ENCODE results near the gene HDAC9. TPM values are rescaled to one million over a fixed set of nuclear protein-coding genes. Genes with fewer than 3 reads are reported as not detected.
A peak's percentile ranks its signal among the peaks of the same experiment; 100 is the strongest.

Gene HDAC9
- total and polyA plus RNA-seq, 2 experiments from 2014 or later: 32.7 to 101 TPM

- Histone ChIP-seq H3K27ac (peak overlapping the region; percentile 47), H3K27me3 (no peaks in the 10 kb centered on the region), H3K9me3 (ENCODE audit: low read depth) (no peaks in the 10 kb centered on the region), H3K36me3 (peaks cover 27% of the 10 kb centered on the region), H3K4me3 (no peak overlapping the region), H3K4me1 (ENCODE audit: low read depth) (no peaks in the 10 kb centered on the region)
- TF ChIP-seq CTCF (IDR thresholded peaks at IDR 0.05; ENCODE audit: low read depth, low read length): no peak
- peak in 1 of 2 donors; percentile 15 for DNase-seq (ENCODE audit: low read depth in 1 of 2, low spot score in 1 of 2)
These were observed 94.7 kb downstream of the HDAC9 start for GRCh38 chr7:18590241-18590640.

- no peaks in the 10 kb centered on the region for H3K9me3 ChIP-seq (ENCODE audit: low read depth)
- no peaks in the 10 kb centered on the region for H3K4me1 ChIP-seq (ENCODE audit: low read depth)
- H3K36me3 ChIP-seq: peaks cover 27% of the 10 kb centered on the region
- H3K27ac ChIP-seq: peak overlapping the region; percentile 47
- peak; percentile 71 for TF ChIP-seq CTCF (IDR thresholded peaks at IDR 0.05; ENCODE audit: low read depth, low read length)
- H3K4me3 ChIP-seq: no peak overlapping the region
- DNase-seq (ENCODE audit: low read depth in 1 of 2, low spot score in 1 of 2): peak; percentile 24 to 83
- H3K27me3 ChIP-seq: no peaks in the 10 kb centered on the region
These were observed 95.3 kb downstream of the HDAC9 start for GRCh38 chr7:18590744-18591340.

GRCh38 chr7:18593602-18594279 is 98.2 kb downstream of the HDAC9 start:
- H3K9me3 ChIP-seq (ENCODE audit: low read depth): no peaks in the 10 kb centered on the region
- no peak for TF ChIP-seq CTCF (IDR thresholded peaks at IDR 0.05; ENCODE audit: low read depth, low read length)
- peaks cover 35% of the 10 kb centered on the region for H3K36me3 ChIP-seq
- DNase-seq (ENCODE audit: low read depth in 1 of 2, low spot score in 1 of 2): no peak
- H3K27ac ChIP-seq: no peak overlapping the region
- H3K27me3 ChIP-seq: no peaks in the 10 kb centered on the region
- H3K4me3 ChIP-seq: no peak overlapping the region
- peaks cover 11% of the 10 kb centered on the region for H3K4me1 ChIP-seq (ENCODE audit: low read depth)

GRCh38 chr7:18597754-18598153 is 102.2 kb downstream of the HDAC9 start:
- TF ChIP-seq CTCF (IDR thresholded peaks at IDR 0.05; ENCODE audit: low read depth, low read length): no peak
- peaks cover 2% of the 10 kb centered on the region for H3K9me3 ChIP-seq (ENCODE audit: low read depth)
- H3K4me1 ChIP-seq (ENCODE audit: low read depth): peaks cover 11% of the 10 kb centered on the region
- peaks cover 32% of the 10 kb centered on the region for H3K36me3 ChIP-seq
- peak in 1 of 2 donors; percentile 40 for DNase-seq (ENCODE audit: low read depth in 1 of 2, low spot score in 1 of 2)
- H3K27me3 ChIP-seq: no peaks in the 10 kb centered on the region
- H3K4me3 ChIP-seq: no peak overlapping the region
- peak overlapping the region; percentile 46 for H3K27ac ChIP-seq

- H3K27me3 ChIP-seq: no peaks in the 10 kb centered on the region
- TF ChIP-seq CTCF (IDR thresholded peaks at IDR 0.05; ENCODE audit: low read depth, low read length): no peak
- H3K9me3 ChIP-seq (ENCODE audit: low read depth): peaks cover 3% of the 10 kb centered on the region
- H3K4me1 ChIP-seq (ENCODE audit: low read depth): no peaks in the 10 kb centered on the region
- no peak overlapping the region for H3K4me3 ChIP-seq
- no peak overlapping the region for H3K27ac ChIP-seq
- no peak for DNase-seq (ENCODE audit: low read depth in 1 of 2, low spot score in 1 of 2)
- peaks cover 19% of the 10 kb centered on the region for H3K36me3 ChIP-seq
These were observed 111.5 kb downstream of the HDAC9 start for GRCh38 chr7:18607025-18607424.
